Stimulated activated CD4-positive, alpha-beta T cell treated with anti-CD3 and anti-CD28 coated beads, Interleukin-12 subunit alpha, Interleukin-12 subunit beta, amount 100 ng/mL, for 24 hours (primary cell): ENCODE measurements around the gene LSM5.

Experiments used
- DNase-seq, 2 experiments: peaks; one replicate each; pipeline ENCODE4 v3.0.0-alpha.2; 2020; ENCODE audit warnings: low read depth in 2 of 2

Gene LSM5

DNA sequence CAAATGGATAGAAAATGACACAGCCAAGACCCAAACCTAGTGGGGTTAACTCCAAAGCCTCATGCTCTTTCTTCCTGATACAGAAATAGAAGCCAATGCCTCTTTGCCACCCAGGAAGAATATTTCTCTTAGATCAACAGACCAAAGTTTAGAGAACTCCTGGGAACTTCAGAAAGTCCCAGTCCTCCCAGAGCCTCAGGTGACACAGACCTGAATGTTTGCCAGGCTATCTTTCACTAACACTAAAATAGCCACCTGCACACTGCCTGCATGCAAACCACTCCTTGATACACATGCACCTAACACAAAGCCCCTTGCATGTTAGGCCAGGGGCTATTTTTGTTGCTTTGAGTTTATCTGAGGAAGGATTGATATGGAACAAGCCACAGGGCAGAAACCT lies 27.7 kb downstream of the LSM5 start:
- no peak for DNase-seq

DNA sequence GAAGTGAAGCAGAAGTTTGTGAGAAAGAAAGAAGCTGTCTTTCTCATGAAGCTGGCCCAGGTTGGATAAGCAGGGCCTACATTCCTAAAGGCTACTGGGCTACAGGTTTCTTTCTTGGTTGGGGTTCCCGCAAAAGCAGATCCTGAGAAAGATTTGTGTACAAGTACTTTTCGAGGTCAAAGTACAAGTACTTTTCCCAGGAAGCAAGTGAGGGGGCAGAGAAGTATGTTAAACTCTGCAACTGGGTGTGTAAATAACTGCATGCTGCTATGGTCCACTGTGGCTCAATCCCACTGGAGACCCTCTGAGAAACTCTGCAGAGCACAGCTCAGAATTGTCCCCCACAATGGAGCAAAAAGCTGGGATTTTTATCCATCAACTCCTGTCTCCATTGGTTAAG lies 28.7 kb downstream of the LSM5 start:
- no peak for DNase-seq

DNA sequence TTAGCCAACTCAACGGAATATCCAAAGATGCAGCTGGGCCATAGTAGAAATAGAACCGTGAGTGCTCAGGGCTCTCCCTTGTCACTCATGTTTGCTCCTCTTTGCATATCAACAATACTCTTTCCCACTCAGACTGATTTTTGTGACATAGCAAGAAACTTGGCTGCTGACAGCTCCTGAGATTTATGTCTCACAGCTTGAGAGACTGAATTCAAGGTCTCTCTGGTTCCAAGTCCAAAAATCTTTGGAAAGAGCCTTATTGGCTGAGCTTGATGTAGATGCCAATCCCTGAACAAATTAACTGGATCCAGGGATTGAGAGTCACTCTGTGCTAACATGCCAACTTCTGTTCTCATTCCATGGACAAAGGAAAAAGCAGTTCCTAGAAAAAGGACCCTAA lies 30.4 kb downstream of the LSM5 start:
- no peak for DNase-seq

DNA sequence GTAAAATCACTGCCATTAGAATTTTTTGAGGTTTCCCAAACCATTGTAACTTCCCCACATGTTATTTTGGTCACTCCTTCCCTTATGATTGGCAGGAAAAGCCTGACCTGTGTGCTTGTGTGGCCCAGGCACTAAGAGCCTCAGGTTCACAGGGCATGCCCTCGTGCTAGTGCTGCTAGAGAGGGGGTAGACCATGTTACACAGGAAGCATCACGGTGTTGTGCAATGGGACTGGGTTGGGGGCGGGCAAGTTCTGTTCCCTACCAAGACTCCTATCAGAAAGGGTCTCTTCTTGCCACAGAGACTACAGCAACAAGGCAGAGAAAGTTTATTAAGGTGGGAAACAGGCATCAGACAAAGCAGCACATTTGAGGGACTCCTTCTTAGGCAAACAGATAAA lies 32.2 kb downstream of the LSM5 start:
- DNase-seq, result no peak

DNA sequence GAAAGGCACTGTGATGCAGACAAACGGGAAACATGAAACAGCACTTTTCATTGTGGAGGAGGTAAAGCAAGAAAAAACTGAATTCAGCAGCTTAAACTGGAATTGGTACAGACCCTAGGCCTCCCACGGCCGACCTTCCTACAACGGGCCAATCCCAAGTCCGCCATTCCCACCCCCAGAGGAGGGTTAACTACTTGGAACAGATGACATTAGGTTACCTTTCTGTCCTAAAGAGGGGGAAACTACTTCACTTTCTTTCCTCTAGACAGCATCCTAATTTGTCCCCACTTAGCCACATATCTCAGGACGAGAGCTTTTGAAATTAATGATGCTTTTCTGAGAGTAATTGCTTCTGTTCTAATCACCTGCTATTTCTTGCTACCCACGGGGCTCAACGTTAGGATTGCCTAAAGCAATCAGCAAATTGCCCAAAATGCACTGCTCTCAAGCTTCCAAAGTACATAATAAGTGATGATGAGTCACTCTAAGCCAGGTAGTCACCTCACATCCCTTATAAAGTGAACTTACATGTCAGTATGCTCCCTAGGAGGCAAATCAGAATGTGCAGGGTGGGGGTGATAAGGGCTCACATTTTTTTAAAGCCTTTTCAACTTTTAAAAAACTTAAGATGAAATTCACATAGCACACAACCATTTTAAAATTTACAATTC lies 36.7 kb downstream of the LSM5 start:
- no peak for DNase-seq

DNA sequence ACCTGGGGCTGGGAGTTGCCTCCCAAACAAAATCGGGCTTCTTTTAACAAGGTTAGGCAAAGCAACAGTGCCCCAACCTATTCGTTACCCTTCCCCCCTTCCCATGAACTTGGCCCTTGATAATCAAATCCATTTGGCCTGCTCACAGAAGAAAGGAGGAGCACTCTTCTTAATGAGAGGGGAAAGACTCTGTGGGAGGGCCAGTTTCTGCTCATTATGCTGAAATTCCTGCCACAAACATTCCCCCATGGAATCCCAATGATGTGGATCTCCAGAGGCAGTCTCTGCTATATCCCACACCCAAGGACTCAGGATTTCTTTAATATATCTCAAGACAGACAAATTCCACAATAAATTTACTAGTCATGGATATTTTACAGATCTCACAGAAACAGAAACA lies 43.0 kb downstream of the LSM5 start:
- no peak for DNase-seq

DNA sequence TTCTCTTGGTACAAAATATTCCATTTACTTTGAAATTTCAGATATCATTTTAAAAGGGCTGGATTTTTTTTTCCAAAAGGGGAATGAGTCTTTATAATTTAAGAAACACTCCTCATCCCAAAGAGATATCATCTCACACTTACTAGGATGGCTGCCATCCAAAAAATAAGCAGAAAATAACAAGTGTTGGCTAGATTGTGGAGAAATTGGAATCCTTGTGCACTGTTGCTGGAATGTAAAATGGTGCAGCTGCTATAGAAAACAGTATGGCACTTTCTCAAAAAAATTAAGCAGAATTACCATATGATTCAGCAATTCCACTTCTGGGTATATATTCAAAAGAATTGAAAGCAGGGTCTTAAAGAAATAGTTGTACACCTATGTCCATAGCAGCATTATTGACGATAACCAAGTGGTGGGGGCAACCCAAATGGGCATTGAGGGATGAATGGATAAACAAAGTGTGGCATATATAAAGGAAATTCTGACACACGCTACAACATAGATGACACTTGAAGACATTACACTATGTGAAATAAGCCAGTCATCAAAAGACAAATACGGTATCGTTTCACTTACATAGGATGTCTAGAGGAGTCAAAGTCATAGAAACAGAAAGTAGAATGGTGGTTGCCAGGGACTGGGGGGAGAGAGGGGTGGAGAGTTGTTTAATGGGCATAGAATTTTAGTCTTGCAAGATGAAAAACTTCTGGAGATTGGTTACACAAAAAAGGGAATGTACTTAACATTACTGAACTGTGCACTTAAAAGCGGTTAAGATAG lies 53.8 kb downstream of the LSM5 start:
- DNase-seq, result no peak
